Umbilical cord (tissue), 2 donors: ENCODE results near the gene MCF2. TPM values are rescaled to one million over a fixed set of nuclear protein-coding genes. Genes with fewer than 3 reads are reported as not detected.
A peak's percentile ranks its signal among the peaks of the same experiment; 100 is the strongest.

ENCODE experiments used
- DNase-seq: peaks from one replicate; pipeline ENCODE4 v3.0.0-alpha.2; 2015; ENCODE audit warnings: low spot score
- total RNA-seq: library from RNA; depleted of rRNA; stranded (reverse); fragments of >200 nt; gene quantifications from one replicate; pipeline ENCODE4 v1.2.3, GENCODE V29; 2014; ENCODE audit warnings: low replicate concordance; ENCODE audit not compliant: insufficient read depth

The MCF2 gene
- total RNA-seq, 1 donor from 2014 or later, result 4.8 TPM

GRCh38 chrX:139585613-139586012 lies 122.4 kb downstream of the MCF2 start:
- DNase-seq, result no peak

- DNase-seq, result no peak
Observed at GRCh38 chrX:139581068-139581467, 126.9 kb downstream of the MCF2 start.

GRCh38 chrX:139566981-139567380 lies 141.0 kb downstream of the MCF2 start:
- DNase-seq, result no peak

GRCh38 chrX:139563251-139563650 lies 144.7 kb downstream of the MCF2 start:
- DNase-seq, result no peak

- DNase-seq, result peak; percentile 0
Observed at GRCh38 chrX:139560221-139560620, 147.7 kb downstream of the MCF2 start.

GRCh38 chrX:139559383-139560042 lies 148.5 kb downstream of the MCF2 start:
- peak; percentile 47 for DNase-seq

GRCh38 chrX:139554991-139555675 lies 152.8 kb downstream of the MCF2 start:
- no peak for DNase-seq

GRCh38 chrX:139554376-139554775 lies 153.6 kb downstream of the MCF2 start:
- no peak for DNase-seq

- DNase-seq, result no peak
Observed at GRCh38 chrX:139544591-139544990, 163.4 kb downstream of the MCF2 start.

GRCh38 chrX:139543920-139544319 lies 164.0 kb downstream of the MCF2 start:
- DNase-seq, result no peak

- no peak for DNase-seq
Observed at GRCh38 chrX:139542652-139543051, 165.3 kb downstream of the MCF2 start.

GRCh38 chrX:139538907-139539790 lies 168.8 kb downstream of the MCF2 start:
- DNase-seq, result no peak

GRCh38 chrX:139533444-139533843 lies 174.5 kb downstream of the MCF2 start:
- DNase-seq, result no peak

GRCh38 chrX:139532834-139533233 lies 175.1 kb downstream of the MCF2 start:
- DNase-seq, result no peak

Other genes with a start within 250 kb of the MCF2 start
- 2.2 TPM for gene F9, start 177.4 kb downstream of the MCF2 start, total RNA-seq
- gene ATP11C, start 224.9 kb upstream of the MCF2 start, total RNA-seq, result 27.4 TPM